ENCODE measurements around the gene TMTC2.

DNA sequence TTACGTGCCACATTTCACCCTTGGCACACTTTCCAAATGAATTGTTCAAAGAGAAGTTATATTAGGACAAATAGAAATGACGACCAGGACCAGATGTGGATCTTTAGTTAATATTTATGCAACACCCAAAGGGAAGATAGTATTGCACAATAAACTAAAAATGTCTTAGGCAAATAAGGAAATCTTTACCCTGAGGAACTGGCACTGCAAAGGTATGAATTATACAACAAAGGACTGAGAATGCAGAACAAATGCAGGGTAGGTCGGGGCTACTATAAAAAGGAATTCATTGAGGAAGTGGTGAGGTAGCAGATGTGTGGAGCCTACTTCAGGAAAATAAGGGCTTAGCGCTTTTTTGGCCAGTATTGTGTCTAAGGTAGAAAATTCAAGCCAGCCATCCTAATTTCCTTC is 3.9 kb upstream of the TMTC2 start:
- TF ChIP-seq, protein P1, sequence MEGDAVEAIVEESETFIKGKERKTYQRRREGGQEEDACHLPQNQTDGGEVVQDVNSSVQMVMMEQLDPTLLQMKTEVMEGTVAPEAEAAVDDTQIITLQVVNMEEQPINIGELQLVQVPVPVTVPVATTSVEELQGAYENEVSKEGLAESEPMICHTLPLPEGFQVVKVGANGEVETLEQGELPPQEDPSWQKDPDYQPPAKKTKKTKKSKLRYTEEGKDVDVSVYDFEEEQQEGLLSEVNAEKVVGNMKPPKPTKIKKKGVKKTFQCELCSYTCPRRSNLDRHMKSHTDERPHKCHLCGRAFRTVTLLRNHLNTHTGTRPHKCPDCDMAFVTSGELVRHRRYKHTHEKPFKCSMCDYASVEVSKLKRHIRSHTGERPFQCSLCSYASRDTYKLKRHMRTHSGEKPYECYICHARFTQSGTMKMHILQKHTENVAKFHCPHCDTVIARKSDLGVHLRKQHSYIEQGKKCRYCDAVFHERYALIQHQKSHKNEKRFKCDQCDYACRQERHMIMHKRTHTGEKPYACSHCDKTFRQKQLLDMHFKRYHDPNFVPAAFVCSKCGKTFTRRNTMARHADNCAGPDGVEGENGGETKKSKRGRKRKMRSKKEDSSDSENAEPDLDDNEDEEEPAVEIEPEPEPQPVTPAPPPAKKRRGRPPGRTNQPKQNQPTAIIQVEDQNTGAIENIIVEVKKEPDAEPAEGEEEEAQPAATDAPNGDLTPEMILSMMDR (IDR thresholded peaks at IDR 0.05; ENCODE audit: low read depth, low read length): no peak
- no peak for TF ChIP-seq EZH2phosphoT487 (IDR thresholded peaks at IDR 0.05; ENCODE audit: low read depth)
